ENCODE measurements around the gene CCDC9.

DNA sequence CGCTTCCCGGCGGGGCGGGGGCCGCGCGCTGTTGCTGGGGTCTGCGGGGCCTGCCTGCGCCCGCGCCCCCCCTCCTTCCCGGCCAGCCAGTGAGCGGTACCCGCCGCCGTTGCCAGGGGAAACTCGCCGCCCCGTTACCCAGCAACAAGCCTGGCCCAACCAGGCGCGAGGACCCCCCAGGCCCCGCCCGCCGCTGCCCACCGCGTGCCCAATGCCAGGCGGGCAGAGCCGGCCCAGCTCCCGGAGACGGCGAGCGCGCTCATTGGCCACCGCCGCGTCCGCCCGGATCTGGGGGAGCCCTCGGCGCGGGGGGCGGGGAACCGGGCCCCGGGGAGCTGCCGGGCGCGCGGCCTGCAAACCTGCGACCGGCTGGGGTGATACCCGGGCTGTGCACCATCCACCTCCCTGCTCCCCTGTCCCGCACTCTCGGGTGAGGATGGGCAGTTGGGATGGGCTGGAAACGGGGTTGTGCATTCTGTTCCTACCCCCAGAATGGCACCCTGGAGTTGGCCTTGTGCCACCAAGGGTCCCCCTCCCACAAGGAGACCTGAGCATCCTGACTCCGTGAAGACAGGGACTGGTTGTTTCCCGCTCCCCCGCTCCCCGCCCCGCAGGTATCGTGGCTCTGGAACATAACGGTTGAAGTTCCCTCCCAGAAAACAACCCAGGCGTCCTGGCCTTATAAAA is 16.6 kb upstream of the CCDC9 start:
- TF ChIP-seq POLR2A (IDR thresholded peaks at IDR 0.05; ENCODE audit: low read length): no peak
- no peak for TF ChIP-seq GATA1 (IDR thresholded peaks at IDR 0.05; ENCODE audit: low read depth, low read length)

Measured in erythroblast (primary cell).